Measurements from ENCODE around the gene CLMN. TPM values are rescaled to one million over a fixed set of nuclear protein-coding genes. Genes with fewer than 3 reads are reported as not detected.

CLMN gene
- polyA plus RNA-seq, 1 donor from 2014 or later, result 0.57 TPM

GRCh38 chr14:95167177-95167576, 152.5 kb downstream of the CLMN start:
- Histone ChIP-seq H3K27me3 (ENCODE audit: insufficient read depth, low read depth, low read length) (no peaks in the 10 kb centered on the region), H3K79me2 (replicated peaks; ENCODE audit: insufficient read depth, low read length) (no peaks in the 10 kb centered on the region), H2AFZ (ENCODE audit: low read depth, low read length) (no peak overlapping the region), H3K9me3 (ENCODE audit: low read length) (peaks cover 11% of the 10 kb centered on the region), H3K4me3 (ENCODE audit: low read length) (no peak overlapping the region), H3K9me2 (ENCODE audit: insufficient read depth, low read length) (no peaks in the 10 kb centered on the region), H4K20me1 (ENCODE audit: insufficient read depth) (no peaks in the 10 kb centered on the region), H3K9ac (ENCODE audit: low read length) (no peak overlapping the region), H3F3A (ENCODE audit: insufficient read depth, low read length, poor library complexity, severe bottlenecking) (no peaks in the 10 kb centered on the region), H3K27ac (ENCODE audit: low read length) (no peak overlapping the region), H3K4me2 (ENCODE audit: low read length) (no peak overlapping the region), H3K36me3 (ENCODE audit: insufficient read depth, low read length) (peaks cover 6% of the 10 kb centered on the region)
- TF ChIP-seq EZH2 (IDR thresholded peaks at IDR 0.05; ENCODE audit: borderline replicate concordance, insufficient read depth, low read length, poor library complexity, severe bottlenecking) (no peak), MXI1 (conservative IDR thresholded peaks at IDR 0.05; ENCODE audit: poor library complexity, severe bottlenecking) (no peak), RAD21 (conservative IDR thresholded peaks at IDR 0.05) (no peak), POLR2AphosphoS5 (IDR thresholded peaks at IDR 0.05) (no peak), CTCF (IDR thresholded peaks at IDR 0.05; ENCODE audit: poor library complexity, severe bottlenecking) (no peak), TAF1 (IDR thresholded peaks at IDR 0.05; ENCODE audit: low read depth) (no peak), REST (IDR thresholded peaks at IDR 0.05; ENCODE audit: borderline replicate concordance) (no peak), SMC3 (conservative IDR thresholded peaks at IDR 0.05; ENCODE audit: poor library complexity) (no peak), EP300 (conservative IDR thresholded peaks at IDR 0.05; ENCODE audit: poor library complexity, severe bottlenecking) (no peak)

- Histone ChIP-seq H3K27ac (ENCODE audit: low read length) (no peak overlapping the region), H3K79me2 (replicated peaks; ENCODE audit: insufficient read depth, low read length) (no peaks in the 10 kb centered on the region), H4K20me1 (ENCODE audit: insufficient read depth) (no peaks in the 10 kb centered on the region), H3K9me3 (ENCODE audit: low read length) (peaks cover 11% of the 10 kb centered on the region), H3F3A (ENCODE audit: insufficient read depth, low read length, poor library complexity, severe bottlenecking) (no peaks in the 10 kb centered on the region), H3K4me2 (ENCODE audit: low read length) (no peak overlapping the region), H3K9me2 (ENCODE audit: insufficient read depth, low read length) (no peaks in the 10 kb centered on the region), H3K4me3 (ENCODE audit: low read length) (no peak overlapping the region), H3K9ac (ENCODE audit: low read length) (no peak overlapping the region), H2AFZ (ENCODE audit: low read depth, low read length) (no peak overlapping the region), H3K36me3 (ENCODE audit: insufficient read depth, low read length) (peaks cover 6% of the 10 kb centered on the region), H3K27me3 (ENCODE audit: insufficient read depth, low read depth, low read length) (no peaks in the 10 kb centered on the region)
- TF ChIP-seq POLR2AphosphoS5 (IDR thresholded peaks at IDR 0.05) (no peak), SMC3 (conservative IDR thresholded peaks at IDR 0.05; ENCODE audit: poor library complexity) (no peak), EP300 (conservative IDR thresholded peaks at IDR 0.05; ENCODE audit: poor library complexity, severe bottlenecking) (no peak), REST (IDR thresholded peaks at IDR 0.05; ENCODE audit: borderline replicate concordance) (no peak), TAF1 (IDR thresholded peaks at IDR 0.05; ENCODE audit: low read depth) (no peak), CTCF (IDR thresholded peaks at IDR 0.05; ENCODE audit: poor library complexity, severe bottlenecking) (no peak), RAD21 (conservative IDR thresholded peaks at IDR 0.05) (no peak), EZH2 (IDR thresholded peaks at IDR 0.05; ENCODE audit: borderline replicate concordance, insufficient read depth, low read length, poor library complexity, severe bottlenecking) (no peak), MXI1 (conservative IDR thresholded peaks at IDR 0.05; ENCODE audit: poor library complexity, severe bottlenecking) (no peak)
Measured at GRCh38 chr14:95165517-95165916, 154.2 kb downstream of the CLMN start.

Data from neural cell (in vitro differentiated cells).